Neural cell (in vitro differentiated cells): ENCODE results near the gene LRMDA.

Experiments used
- POLR2AphosphoS5 ChIP-seq: IDR thresholded peaks from 2 replicates; pipeline ENCODE4 v1.6.1; 2012
- RAD21 ChIP-seq: fragments of 450-650 bp; conservative IDR thresholded peaks from 2 replicates; pipeline ENCODE4 v1.6.1; 2014; ENCODE audit warnings: antibody characterized with exemption, mild to moderate bottlenecking, moderate library complexity
- SMC3 ChIP-seq: fragments of 450-650 bp; conservative IDR thresholded peaks from 2 replicates; pipeline ENCODE4 v1.6.1; 2014; ENCODE audit warnings: antibody characterized with exemption, mild to moderate bottlenecking, moderate library complexity; ENCODE audit not compliant: poor library complexity
- TF ChIP-seq, protein P1 (sequence below): fragments of 450-650 bp; IDR thresholded peaks from 2 replicates; pipeline ENCODE4 v1.5.1; 2014; ENCODE audit warnings: antibody characterized with exemption, mild to moderate bottlenecking, moderate library complexity; ENCODE audit not compliant: poor library complexity, severe bottlenecking
- TF ChIP-seq, protein P2 (sequence below): IDR thresholded peaks from 2 replicates; pipeline ENCODE4 v1.6.1; 2012; ENCODE audit warnings: borderline replicate concordance

- no peak for TF ChIP-seq SMC3
- TF ChIP-seq, protein P1, sequence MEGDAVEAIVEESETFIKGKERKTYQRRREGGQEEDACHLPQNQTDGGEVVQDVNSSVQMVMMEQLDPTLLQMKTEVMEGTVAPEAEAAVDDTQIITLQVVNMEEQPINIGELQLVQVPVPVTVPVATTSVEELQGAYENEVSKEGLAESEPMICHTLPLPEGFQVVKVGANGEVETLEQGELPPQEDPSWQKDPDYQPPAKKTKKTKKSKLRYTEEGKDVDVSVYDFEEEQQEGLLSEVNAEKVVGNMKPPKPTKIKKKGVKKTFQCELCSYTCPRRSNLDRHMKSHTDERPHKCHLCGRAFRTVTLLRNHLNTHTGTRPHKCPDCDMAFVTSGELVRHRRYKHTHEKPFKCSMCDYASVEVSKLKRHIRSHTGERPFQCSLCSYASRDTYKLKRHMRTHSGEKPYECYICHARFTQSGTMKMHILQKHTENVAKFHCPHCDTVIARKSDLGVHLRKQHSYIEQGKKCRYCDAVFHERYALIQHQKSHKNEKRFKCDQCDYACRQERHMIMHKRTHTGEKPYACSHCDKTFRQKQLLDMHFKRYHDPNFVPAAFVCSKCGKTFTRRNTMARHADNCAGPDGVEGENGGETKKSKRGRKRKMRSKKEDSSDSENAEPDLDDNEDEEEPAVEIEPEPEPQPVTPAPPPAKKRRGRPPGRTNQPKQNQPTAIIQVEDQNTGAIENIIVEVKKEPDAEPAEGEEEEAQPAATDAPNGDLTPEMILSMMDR: no peak
- TF ChIP-seq, protein P2, sequence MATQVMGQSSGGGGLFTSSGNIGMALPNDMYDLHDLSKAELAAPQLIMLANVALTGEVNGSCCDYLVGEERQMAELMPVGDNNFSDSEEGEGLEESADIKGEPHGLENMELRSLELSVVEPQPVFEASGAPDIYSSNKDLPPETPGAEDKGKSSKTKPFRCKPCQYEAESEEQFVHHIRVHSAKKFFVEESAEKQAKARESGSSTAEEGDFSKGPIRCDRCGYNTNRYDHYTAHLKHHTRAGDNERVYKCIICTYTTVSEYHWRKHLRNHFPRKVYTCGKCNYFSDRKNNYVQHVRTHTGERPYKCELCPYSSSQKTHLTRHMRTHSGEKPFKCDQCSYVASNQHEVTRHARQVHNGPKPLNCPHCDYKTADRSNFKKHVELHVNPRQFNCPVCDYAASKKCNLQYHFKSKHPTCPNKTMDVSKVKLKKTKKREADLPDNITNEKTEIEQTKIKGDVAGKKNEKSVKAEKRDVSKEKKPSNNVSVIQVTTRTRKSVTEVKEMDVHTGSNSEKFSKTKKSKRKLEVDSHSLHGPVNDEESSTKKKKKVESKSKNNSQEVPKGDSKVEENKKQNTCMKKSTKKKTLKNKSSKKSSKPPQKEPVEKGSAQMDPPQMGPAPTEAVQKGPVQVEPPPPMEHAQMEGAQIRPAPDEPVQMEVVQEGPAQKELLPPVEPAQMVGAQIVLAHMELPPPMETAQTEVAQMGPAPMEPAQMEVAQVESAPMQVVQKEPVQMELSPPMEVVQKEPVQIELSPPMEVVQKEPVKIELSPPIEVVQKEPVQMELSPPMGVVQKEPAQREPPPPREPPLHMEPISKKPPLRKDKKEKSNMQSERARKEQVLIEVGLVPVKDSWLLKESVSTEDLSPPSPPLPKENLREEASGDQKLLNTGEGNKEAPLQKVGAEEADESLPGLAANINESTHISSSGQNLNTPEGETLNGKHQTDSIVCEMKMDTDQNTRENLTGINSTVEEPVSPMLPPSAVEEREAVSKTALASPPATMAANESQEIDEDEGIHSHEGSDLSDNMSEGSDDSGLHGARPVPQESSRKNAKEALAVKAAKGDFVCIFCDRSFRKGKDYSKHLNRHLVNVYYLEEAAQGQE: no peak
- TF ChIP-seq POLR2AphosphoS5: no peak
- no peak for TF ChIP-seq RAD21
Observed at GRCh38 chr10:75974080-75974479, 542.7 kb downstream of the LRMDA start.
